Fibroblast of skin of right quadriceps (primary cell): ENCODE data around the gene RCN1.
"Not testable (repeated sequence)": the region's sequence is repeated elsewhere in the genome, so short reads cannot be mapped to it uniquely, and the experiment has no call there.

Source experiments
- DNase-seq: peaks from one replicate; pipeline ENCODE4 v3.0.0-alpha.2; 2013

The RCN1 gene

GRCh38 chr11:32080361-32080980, 10.4 kb upstream of the RCN1 start:
- DNase-seq: no peak

GRCh38 chr11:32081129-32081641, 9.7 kb upstream of the RCN1 start:
- DNase-seq: peak; percentile 32

GRCh38 chr11:32081901-32082300, 9.0 kb upstream of the RCN1 start:
- no peak for DNase-seq

GRCh38 chr11:32082346-32082986, 8.4 kb upstream of the RCN1 start:
- no peak for DNase-seq

- DNase-seq: peak; percentile 64
Observed at GRCh38 chr11:32087597-32087996, 3.3 kb upstream of the RCN1 start.

GRCh38 chr11:32088117-32088941, 2.5 kb upstream of the RCN1 start:
- peak; percentile 97 for DNase-seq

- no peak for DNase-seq
Observed at GRCh38 chr11:32092581-32093170, 1.8 kb downstream of the RCN1 start.

- DNase-seq: no peak
Observed at GRCh38 chr11:32094923-32095322, 4.0 kb downstream of the RCN1 start.

GRCh38 chr11:32098142-32098903, 7.4 kb downstream of the RCN1 start:
- no peak for DNase-seq

GRCh38 chr11:32099516-32099915, 8.6 kb downstream of the RCN1 start:
- no peak for DNase-seq

GRCh38 chr11:32100495-32100894, 9.6 kb downstream of the RCN1 start:
- DNase-seq: no peak

- no peak for DNase-seq
Observed at GRCh38 chr11:32101791-32102190, 10.9 kb downstream of the RCN1 start.

- not testable (repeated sequence) for DNase-seq
Observed at GRCh38 chr11:32103121-32103719, 12.3 kb downstream of the RCN1 start.

- no peak for DNase-seq
Observed at GRCh38 chr11:32103941-32104340, 13.1 kb downstream of the RCN1 start.

GRCh38 chr11:32105871-32106560, 15.1 kb downstream of the RCN1 start:
- no peak for DNase-seq

GRCh38 chr11:32107647-32108046, 16.8 kb downstream of the RCN1 start:
- DNase-seq: no peak

GRCh38 chr11:32108576-32108975, 17.7 kb downstream of the RCN1 start:
- no peak for DNase-seq

GRCh38 chr11:32109138-32109537, 18.3 kb downstream of the RCN1 start:
- DNase-seq: no peak

GRCh38 chr11:32109592-32109991, 18.7 kb downstream of the RCN1 start:
- DNase-seq: no peak

- no peak for DNase-seq
Observed at GRCh38 chr11:32110795-32111194, 19.9 kb downstream of the RCN1 start.

- no peak for DNase-seq
Observed at GRCh38 chr11:32113200-32113919, 22.5 kb downstream of the RCN1 start.
